Skin of body (tissue), 3 donors: ENCODE results near the gene PCP2. TPM values are rescaled to one million over a fixed set of nuclear protein-coding genes. Genes with fewer than 3 reads are reported as not detected.

Source experiments
- DNase-seq: peaks from one replicate; lab custom pipeline; 2025; lab: John Stamatoyannopoulos, UW
- small RNA-seq: library from RNA; depleted of rRNA; stranded (forward); fragments of <200 nt; gene quantifications from one replicate; pipeline ENCODE3, GENCODE V24; 2014; ENCODE audit warnings: low replicate concordance
- total RNA-seq: library from RNA; depleted of rRNA; stranded (reverse); fragments of >200 nt; gene quantifications from one replicate; pipeline ENCODE4 v1.2.3, GENCODE V29; 2014

The PCP2 gene
- total RNA-seq, 1 donor from 2014 or later: not detected

- DNase-seq: no peak
Observed at GRCh38 chr19:7598180-7598579, 35.3 kb downstream of the PCP2 start.

GRCh38 chr19:7597689-7598088 is 35.8 kb downstream of the PCP2 start:
- DNase-seq: no peak

- no peak for DNase-seq
Observed at GRCh38 chr19:7596211-7596937, 37.1 kb downstream of the PCP2 start.

- DNase-seq: no peak
Observed at GRCh38 chr19:7595466-7596133, 37.9 kb downstream of the PCP2 start, which contains the start of gene CAMSAP3. Gene CAMSAP3, plus strand, starts transcription at chr19:7595863. Its CDS starts 140 bp downstream, at chr19:7596003.

GRCh38 chr19:7590256-7590655 is 43.3 kb downstream of the PCP2 start:
- no peak for DNase-seq

- DNase-seq: no peak
Observed at GRCh38 chr19:7589822-7590221, 43.7 kb downstream of the PCP2 start.

- DNase-seq: no peak
Observed at GRCh38 chr19:7582446-7582845, 51.1 kb downstream of the PCP2 start.

Small RNAs within 50 kb of the gene (small RNA-seq; reads per million reads assigned to genes)
- gene MIR6792: not detected

Other genes starting within 250 kb of the PCP2 start
- 1.1 TPM for gene PEX11G, start 144.7 kb downstream of the PCP2 start, total RNA-seq
- 7.4 TPM for gene ZNF358, start 117.6 kb downstream of the PCP2 start, total RNA-seq
- gene MCOLN1, start 111.1 kb downstream of the PCP2 start, total RNA-seq: 6.9 TPM
- 17.6 TPM for gene PNPLA6, start 98.0 kb downstream of the PCP2 start, total RNA-seq
- gene CAMSAP3, start 37.9 kb downstream of the PCP2 start, total RNA-seq: 5.7 TPM
- 21.9 TPM for gene XAB2, start 4.2 kb downstream of the PCP2 start, total RNA-seq
- 26.2 TPM for gene PET100, start 3.9 kb downstream of the PCP2 start, total RNA-seq
- 25.1 TPM for gene STXBP2, start 3.4 kb upstream of the PCP2 start, total RNA-seq
- gene RETN, start 35.3 kb upstream of the PCP2 start, total RNA-seq: 8.5 TPM
- gene MCEMP1, start 43.4 kb upstream of the PCP2 start, total RNA-seq: 0.79 TPM
- gene TRAPPC5, start 47.1 kb upstream of the PCP2 start, total RNA-seq: 19.6 TPM
- gene FCER2, start 68.4 kb upstream of the PCP2 start, total RNA-seq: 0.20 TPM
- gene CLEC4G, start 98.4 kb upstream of the PCP2 start, total RNA-seq: 0.20 TPM
- 5.8 TPM for gene CD209, start 113.8 kb upstream of the PCP2 start, total RNA-seq
- 0.59 TPM for gene CLEC4M, start 129.5 kb upstream of the PCP2 start, total RNA-seq
- 8.0 TPM for gene EVI5L, start 196.5 kb upstream of the PCP2 start, total RNA-seq
- 0.10 TPM for gene PRR36, start 240.7 kb upstream of the PCP2 start, total RNA-seq